Astrocyte (in vitro differentiated cells and primary cell): ENCODE measurements around the gene UPP1. TPM values are rescaled to one million over a fixed set of nuclear protein-coding genes. Genes with fewer than 3 reads are reported as not detected.
A peak's percentile ranks its signal among the peaks of the same experiment; 100 is the strongest.

ENCODE experiments used
- DNase-seq: peaks from one replicate; pipeline ENCODE4 v3.0.0-alpha.2; 2010; ENCODE audit warnings: low read depth
- FAIRE-seq: peaks from 2 replicates; lab custom pipeline; 2011; peaks lifted over from hg19 to GRCh38; lab: Jason Lieb, UNC
- H2AFZ ChIP-seq: 2 replicates; pipeline ENCODE4 v1.6.0; 2012; ENCODE audit warnings: low read depth, low read length, inconsistent platforms
- H3K27ac ChIP-seq: 2 replicates; pipeline ENCODE4 v1.5.1; 2011; ENCODE audit warnings: low read depth, low read length, inconsistent platforms
- H3K27me3 ChIP-seq: 2 replicates; pipeline ENCODE4 v1.6.0; 2011; ENCODE audit warnings: low read length, inconsistent platforms; ENCODE audit not compliant: insufficient read depth
- H3K36me3 ChIP-seq: 2 replicates; pipeline ENCODE4 v1.5.1; 2011; ENCODE audit warnings: low read length, inconsistent platforms; ENCODE audit not compliant: insufficient read depth
- H3K4me1 ChIP-seq: 2 replicates; pipeline ENCODE4 v1.5.1; 2011; ENCODE audit warnings: low read length, inconsistent platforms; ENCODE audit not compliant: insufficient read depth
- H3K4me2 ChIP-seq: 2 replicates; pipeline ENCODE4 v1.6.0; 2012; ENCODE audit warnings: low read length, inconsistent platforms
- H3K4me3 ChIP-seq: 2 replicates; pipeline ENCODE4 v1.5.1; 2011; ENCODE audit warnings: low read depth, mild to moderate bottlenecking, low read length, inconsistent platforms; ENCODE audit not compliant: insufficient read depth
- H3K79me2 ChIP-seq: 2 replicates; pipeline ENCODE4 v1.6.0; 2012; ENCODE audit warnings: mild to moderate bottlenecking, low read length, inconsistent platforms; ENCODE audit not compliant: insufficient read depth
- H3K9ac ChIP-seq: 2 replicates; pipeline ENCODE4 v1.6.0; 2012; ENCODE audit warnings: mild to moderate bottlenecking, low read length, inconsistent platforms
- H3K9me3 ChIP-seq: 2 replicates; pipeline ENCODE4 v1.5.1; 2012; ENCODE audit warnings: low read depth, mild to moderate bottlenecking, low read length, inconsistent platforms; ENCODE audit not compliant: insufficient read depth
- H4K20me1 ChIP-seq: 2 replicates; pipeline ENCODE4 v1.6.0; 2012; ENCODE audit warnings: low read length, inconsistent platforms; ENCODE audit not compliant: insufficient read depth
- H3K27ac Mint-ChIP-seq: one replicate; pipeline ENCODE4 v1.8.0; 2021; ENCODE audit warnings: mild to moderate bottlenecking, mixed read lengths; ENCODE audit not compliant: unreplicated experiment
- H3K27me3 Mint-ChIP-seq: one replicate; pipeline ENCODE4 v1.8.0; 2021; ENCODE audit warnings: low read depth, mixed read lengths; ENCODE audit not compliant: unreplicated experiment
- H3K36me3 Mint-ChIP-seq: one replicate; pipeline ENCODE4 v1.8.0; 2021; ENCODE audit warnings: low read depth, mixed read lengths; ENCODE audit not compliant: unreplicated experiment
- H3K4me1 Mint-ChIP-seq: one replicate; pipeline ENCODE4 v1.8.0; 2021; ENCODE audit warnings: low read depth, mixed read lengths; ENCODE audit not compliant: unreplicated experiment
- H3K4me3 Mint-ChIP-seq: one replicate; pipeline ENCODE4 v1.8.0; 2021; ENCODE audit warnings: mild to moderate bottlenecking, moderate library complexity, mixed read lengths; ENCODE audit not compliant: unreplicated experiment
- H3K9me3 Mint-ChIP-seq: one replicate; pipeline ENCODE4 v1.8.0; 2021; ENCODE audit warnings: mild to moderate bottlenecking, mixed read lengths; ENCODE audit not compliant: unreplicated experiment
- EZH2 ChIP-seq: IDR thresholded peaks from 2 replicates; pipeline ENCODE4 v1.6.1; 2012; ENCODE audit warnings: mild to moderate bottlenecking, low read length, inconsistent platforms; ENCODE audit not compliant: insufficient read depth
- total RNA-seq: library from RNA; stranded (reverse); gene quantifications from 2 replicates; pipeline ENCODE4 v1.2.1, GENCODE V29; 2021
- TF ChIP-seq, protein P1 (sequence below): IDR thresholded peaks from 2 replicates; pipeline ENCODE4 v1.5.1; 2011; ENCODE audit warnings: low read depth, mild to moderate bottlenecking, inconsistent platforms, low read length, moderate library complexity; ENCODE audit not compliant: insufficient read depth

The UPP1 gene
- total RNA-seq, 1 donor from 2014 or later, result 54.2 TPM

DNA sequence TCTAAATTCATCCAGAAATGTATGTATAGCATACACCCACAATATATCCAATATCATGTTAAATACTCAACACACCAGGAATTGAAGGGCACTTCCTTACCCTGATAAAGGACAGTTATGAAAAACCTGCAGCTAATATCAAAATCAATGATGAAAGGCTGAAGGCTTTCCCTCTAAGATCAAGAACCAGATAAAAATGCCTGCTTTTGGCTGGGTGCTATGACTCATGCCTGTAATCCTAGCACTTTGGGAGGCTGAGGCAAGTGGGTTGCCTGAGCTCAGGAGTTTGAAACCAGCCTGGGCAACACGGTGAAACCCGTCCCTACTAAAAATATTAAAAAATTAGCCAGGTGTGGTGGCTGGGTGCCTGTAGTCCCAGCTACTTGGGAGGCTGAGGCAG, 21.6 kb upstream of the UPP1 start:
- FAIRE-seq, result no peak

DNA sequence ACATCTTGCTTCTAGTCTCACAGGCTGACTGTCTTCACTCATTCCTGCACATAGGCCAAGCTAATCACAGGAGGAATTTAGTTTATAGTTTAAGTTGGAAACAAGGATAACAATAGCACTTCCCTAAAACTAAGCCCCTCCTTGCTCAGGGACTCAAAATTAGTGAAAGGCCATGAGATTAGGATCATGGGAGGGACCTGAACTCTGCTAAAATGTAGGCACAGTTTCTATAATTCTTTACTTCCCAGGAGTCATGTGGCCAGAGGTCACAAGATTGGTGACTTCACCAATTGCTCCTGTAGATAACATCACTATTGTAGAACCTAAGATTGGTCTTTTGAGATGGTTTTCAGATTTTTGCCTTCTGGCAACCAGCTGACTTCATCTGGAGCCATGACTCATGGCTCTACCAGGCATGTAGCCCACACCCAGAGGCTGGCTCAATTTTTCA, 14.8 kb upstream of the UPP1 start:
- H2AFZ ChIP-seq, result no peak overlapping the region
- FAIRE-seq, result no peak
- H3K9me3 ChIP-seq, result no peaks in the 10 kb centered on the region

More for the DNA sequence above, 21.6 kb upstream of the UPP1 start:
- H3K36me3 ChIP-seq, result no peaks in the 10 kb centered on the region
- H3K27me3 ChIP-seq, result no peaks in the 10 kb centered on the region
- no peaks in the 10 kb centered on the region for H3K9me3 ChIP-seq
- TF ChIP-seq, protein P1, sequence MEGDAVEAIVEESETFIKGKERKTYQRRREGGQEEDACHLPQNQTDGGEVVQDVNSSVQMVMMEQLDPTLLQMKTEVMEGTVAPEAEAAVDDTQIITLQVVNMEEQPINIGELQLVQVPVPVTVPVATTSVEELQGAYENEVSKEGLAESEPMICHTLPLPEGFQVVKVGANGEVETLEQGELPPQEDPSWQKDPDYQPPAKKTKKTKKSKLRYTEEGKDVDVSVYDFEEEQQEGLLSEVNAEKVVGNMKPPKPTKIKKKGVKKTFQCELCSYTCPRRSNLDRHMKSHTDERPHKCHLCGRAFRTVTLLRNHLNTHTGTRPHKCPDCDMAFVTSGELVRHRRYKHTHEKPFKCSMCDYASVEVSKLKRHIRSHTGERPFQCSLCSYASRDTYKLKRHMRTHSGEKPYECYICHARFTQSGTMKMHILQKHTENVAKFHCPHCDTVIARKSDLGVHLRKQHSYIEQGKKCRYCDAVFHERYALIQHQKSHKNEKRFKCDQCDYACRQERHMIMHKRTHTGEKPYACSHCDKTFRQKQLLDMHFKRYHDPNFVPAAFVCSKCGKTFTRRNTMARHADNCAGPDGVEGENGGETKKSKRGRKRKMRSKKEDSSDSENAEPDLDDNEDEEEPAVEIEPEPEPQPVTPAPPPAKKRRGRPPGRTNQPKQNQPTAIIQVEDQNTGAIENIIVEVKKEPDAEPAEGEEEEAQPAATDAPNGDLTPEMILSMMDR, result no peak
- TF ChIP-seq EZH2, result no peak
- H3K36me3 Mint-ChIP-seq, result no peaks in the 10 kb centered on the region
- H3K27ac Mint-ChIP-seq, result no peak overlapping the region
- no peaks in the 10 kb centered on the region for H4K20me1 ChIP-seq
- H3K4me3 ChIP-seq, result no peak overlapping the region
- H3K4me3 Mint-ChIP-seq, result no peak overlapping the region
- no peaks in the 10 kb centered on the region for H3K27me3 Mint-ChIP-seq
- H3K4me1 Mint-ChIP-seq, result no peaks in the 10 kb centered on the region
- H3K9me3 Mint-ChIP-seq, result peaks cover 4% of the 10 kb centered on the region
- H3K27ac ChIP-seq, result no peak overlapping the region
- H3K4me1 ChIP-seq, result no peaks in the 10 kb centered on the region
- H2AFZ ChIP-seq, result no peak overlapping the region
- DNase-seq, result no peak
- H3K79me2 ChIP-seq, result no peaks in the 10 kb centered on the region
- H3K9ac ChIP-seq, result no peak overlapping the region
- H3K4me2 ChIP-seq, result no peak overlapping the region

DNA sequence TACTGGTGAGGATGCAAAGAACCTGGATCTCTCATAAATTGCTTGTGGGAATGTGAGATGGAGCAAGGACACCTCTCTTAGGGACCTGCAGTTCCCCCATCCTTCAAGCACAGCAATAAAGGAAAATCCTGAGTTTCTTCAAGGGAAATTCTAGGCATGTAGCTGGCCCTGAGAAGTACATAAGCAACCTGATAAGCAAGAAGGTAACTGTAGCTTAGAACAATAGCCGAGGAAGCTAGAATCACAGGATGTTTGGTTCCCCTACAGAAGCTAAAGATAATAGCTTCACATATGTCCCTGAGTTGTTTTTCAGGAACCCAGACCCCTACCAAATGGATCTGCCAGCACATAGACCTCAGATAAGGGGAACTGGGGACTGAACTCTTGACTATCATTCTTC, 11.6 kb upstream of the UPP1 start:
- DNase-seq (no peak), FAIRE-seq (no peak)
- no peak for TF ChIP-seq EZH2
- no peaks in the 10 kb centered on the region for H3K79me2 ChIP-seq
- no peaks in the 10 kb centered on the region for H3K27me3 ChIP-seq
- no peak overlapping the region for H3K4me3 ChIP-seq
- H3K9ac ChIP-seq, result no peak overlapping the region
- peaks cover 8% of the 10 kb centered on the region for H3K4me1 Mint-ChIP-seq
- no peak overlapping the region for H3K27ac ChIP-seq
- H3K27me3 Mint-ChIP-seq, result peaks cover 3% of the 10 kb centered on the region
- no peaks in the 10 kb centered on the region for H3K9me3 Mint-ChIP-seq
- no peaks in the 10 kb centered on the region for H3K36me3 Mint-ChIP-seq
- no peak overlapping the region for H2AFZ ChIP-seq
- H3K4me2 ChIP-seq, result no peak overlapping the region
- no peak overlapping the region for H3K4me3 Mint-ChIP-seq
- no peak overlapping the region for H3K27ac Mint-ChIP-seq
- no peaks in the 10 kb centered on the region for H4K20me1 ChIP-seq
- H3K4me1 ChIP-seq, result no peaks in the 10 kb centered on the region
- H3K9me3 ChIP-seq, result no peaks in the 10 kb centered on the region
- H3K36me3 ChIP-seq, result no peaks in the 10 kb centered on the region

More for the DNA sequence above, 14.8 kb upstream of the UPP1 start:
- Histone ChIP-seq H4K20me1 (no peaks in the 10 kb centered on the region), H3K79me2 (no peaks in the 10 kb centered on the region), H3K27ac (no peak overlapping the region), H3K36me3 (no peaks in the 10 kb centered on the region), H3K4me3 (no peak overlapping the region), H3K27me3 (no peaks in the 10 kb centered on the region), H3K9ac (no peak overlapping the region), H3K4me2 (no peak overlapping the region), H3K4me1 (no peaks in the 10 kb centered on the region)
- Mint-ChIP-seq H3K9me3 (no peaks in the 10 kb centered on the region), H3K4me3 (no peak overlapping the region), H3K4me1 (peaks cover 8% of the 10 kb centered on the region), H3K27ac (no peak overlapping the region), H3K27me3 (peaks cover 3% of the 10 kb centered on the region), H3K36me3 (no peaks in the 10 kb centered on the region)
- DNase-seq, result peak; percentile 14
- TF ChIP-seq, protein P1, result no peak
- TF ChIP-seq EZH2, result no peak
